ENCODE results near the gene CD81. TPM values are rescaled to one million over a fixed set of nuclear protein-coding genes. Genes with fewer than 3 reads are reported as not detected.

CD81 gene
- total and polyA plus RNA-seq, 2 experiments from 2014 or later: 67.6 to 434 TPM

- 80 to 81% methylated on average over 18 to 35 of the region's 35 CpGs for WGBS, 2 experiments (ENCODE audit: low coverage in 1 of 2, low lambda C conversion rate in 2 of 2, missing lambda C conversion rate in 2 of 2)
- in situ Hi-C loops (cut with MboI): no loop called here
- no peak overlapping the region for H3K9ac ChIP-seq
These were observed 37.5 kb downstream of the CD81 start for GRCh38 chr11:2414616-2415015.

GRCh38 chr11:2415171-2415570 is 38.1 kb downstream of the CD81 start:
- H3K27ac ChIP-seq: no peak overlapping the region
- no peak for DNase-seq
- H3K9ac ChIP-seq: no peak overlapping the region
- WGBS, 2 experiments (ENCODE audit: low coverage in 1 of 2, low lambda C conversion rate in 2 of 2, missing lambda C conversion rate in 2 of 2): 79 to 81% methylated on average over 15 to 28 of the region's 28 CpGs
- no peak overlapping the region for H2AFZ ChIP-seq
- H4K20me1 ChIP-seq (ENCODE audit: insufficient read depth): no peaks in the 10 kb centered on the region
- no peaks in the 10 kb centered on the region for H3K9me2 ChIP-seq (ENCODE audit: insufficient read depth)
- no peak overlapping the region for H3K4me2 ChIP-seq (ENCODE audit: unreplicated experiment)
- H3K9me3 ChIP-seq (ENCODE audit: low read depth): no peaks in the 10 kb centered on the region
- H3K27me3 ChIP-seq (replicated peaks; ENCODE audit: insufficient read depth): no peaks in the 10 kb centered on the region; the same call in 1 of the 2 replicates
- no peak overlapping the region for H3K4me3 ChIP-seq
- H3F3A ChIP-seq (ENCODE audit: insufficient read depth): no peaks in the 10 kb centered on the region
- TF ChIP-seq EZH2 (IDR thresholded peaks at IDR 0.05; ENCODE audit: insufficient read depth, poor library complexity, severe bottlenecking): no peak
- no peak for TF ChIP-seq EZH2phosphoT487 (IDR thresholded peaks at IDR 0.05; ENCODE audit: insufficient read depth, low read depth)
- H3K36me3 ChIP-seq (ENCODE audit: low read depth): no peaks in the 10 kb centered on the region
- H3K4me1 ChIP-seq (ENCODE audit: insufficient read depth): no peaks in the 10 kb centered on the region
- in situ Hi-C loops (cut with MboI): no loop called here
- H3K79me2 ChIP-seq (ENCODE audit: insufficient read depth): no peaks in the 10 kb centered on the region

More at GRCh38 chr11:2414616-2415015, 37.5 kb downstream of the CD81 start:
- Histone ChIP-seq H3K4me2 (ENCODE audit: unreplicated experiment) (no peak overlapping the region), H3K27me3 (replicated peaks; ENCODE audit: insufficient read depth) (no peaks in the 10 kb centered on the region; the same call in 1 of the 2 replicates), H4K20me1 (ENCODE audit: insufficient read depth) (no peaks in the 10 kb centered on the region), H3K9me2 (ENCODE audit: insufficient read depth) (no peaks in the 10 kb centered on the region), H3K4me3 (no peak overlapping the region), H3K27ac (no peak overlapping the region), H3K79me2 (ENCODE audit: insufficient read depth) (no peaks in the 10 kb centered on the region), H3F3A (ENCODE audit: insufficient read depth) (no peaks in the 10 kb centered on the region), H3K36me3 (ENCODE audit: low read depth) (no peaks in the 10 kb centered on the region), H3K9me3 (ENCODE audit: low read depth) (no peaks in the 10 kb centered on the region), H3K4me1 (ENCODE audit: insufficient read depth) (no peaks in the 10 kb centered on the region), H2AFZ (no peak overlapping the region)
- DNase-seq: no peak
- TF ChIP-seq EZH2 (IDR thresholded peaks at IDR 0.05; ENCODE audit: insufficient read depth, poor library complexity, severe bottlenecking) (no peak), EZH2phosphoT487 (IDR thresholded peaks at IDR 0.05; ENCODE audit: insufficient read depth, low read depth) (no peak)

- H3K9me3 ChIP-seq (ENCODE audit: low read depth): no peaks in the 10 kb centered on the region
- TF ChIP-seq EZH2phosphoT487 (IDR thresholded peaks at IDR 0.05; ENCODE audit: insufficient read depth, low read depth): no peak
- TF ChIP-seq EZH2 (IDR thresholded peaks at IDR 0.05; ENCODE audit: insufficient read depth, poor library complexity, severe bottlenecking): no peak
- no peak overlapping the region for H3K9ac ChIP-seq
- H3K4me3 ChIP-seq: no peak overlapping the region
- no peaks in the 10 kb centered on the region for H3K4me1 ChIP-seq (ENCODE audit: insufficient read depth)
- no peaks in the 10 kb centered on the region for H3K79me2 ChIP-seq (ENCODE audit: insufficient read depth)
- H3F3A ChIP-seq (ENCODE audit: insufficient read depth): no peaks in the 10 kb centered on the region
- no peak overlapping the region for H3K4me2 ChIP-seq (ENCODE audit: unreplicated experiment)
- no peaks in the 10 kb centered on the region for H3K9me2 ChIP-seq (ENCODE audit: insufficient read depth)
- H4K20me1 ChIP-seq (ENCODE audit: insufficient read depth): no peaks in the 10 kb centered on the region
- no peak overlapping the region for H3K27ac ChIP-seq
- no peak for DNase-seq
- WGBS, 2 experiments (ENCODE audit: low coverage in 1 of 2, low lambda C conversion rate in 2 of 2, missing lambda C conversion rate in 2 of 2): 71 to 73% methylated on average over 26 to 33 of the region's 34 CpGs
- H3K36me3 ChIP-seq (ENCODE audit: low read depth): no peaks in the 10 kb centered on the region
- no peaks in the 10 kb centered on the region; the same call in 1 of the 2 replicates for H3K27me3 ChIP-seq (replicated peaks; ENCODE audit: insufficient read depth)
- H2AFZ ChIP-seq: no peak overlapping the region
- in situ Hi-C loops (cut with MboI): no loop called here
These were observed 38.7 kb downstream of the CD81 start for GRCh38 chr11:2415601-2416380.

GRCh38 chr11:2416765-2417164 is 39.7 kb downstream of the CD81 start:
- DNase-seq: no peak
- Histone ChIP-seq H3K9me3 (ENCODE audit: low read depth) (no peaks in the 10 kb centered on the region), H3K27me3 (replicated peaks; ENCODE audit: insufficient read depth) (no peaks in the 10 kb centered on the region; the same call in 1 of the 2 replicates), H3K4me2 (ENCODE audit: unreplicated experiment) (no peak overlapping the region), H3K4me1 (ENCODE audit: insufficient read depth) (no peaks in the 10 kb centered on the region), H3K79me2 (ENCODE audit: insufficient read depth) (no peaks in the 10 kb centered on the region), H3K4me3 (no peak overlapping the region), H3F3A (ENCODE audit: insufficient read depth) (no peaks in the 10 kb centered on the region), H4K20me1 (ENCODE audit: insufficient read depth) (no peaks in the 10 kb centered on the region), H2AFZ (no peak overlapping the region), H3K36me3 (ENCODE audit: low read depth) (no peaks in the 10 kb centered on the region), H3K27ac (no peak overlapping the region), H3K9ac (no peak overlapping the region), H3K9me2 (ENCODE audit: insufficient read depth) (no peaks in the 10 kb centered on the region)
- in situ Hi-C loops (cut with MboI): no loop called here
- no peak for TF ChIP-seq EZH2 (IDR thresholded peaks at IDR 0.05; ENCODE audit: insufficient read depth, poor library complexity, severe bottlenecking)
- TF ChIP-seq EZH2phosphoT487 (IDR thresholded peaks at IDR 0.05; ENCODE audit: insufficient read depth, low read depth): no peak
- 43 to 44% methylated on average over 18 of the region's 18 CpGs for WGBS, 2 experiments (ENCODE audit: low coverage in 1 of 2, low lambda C conversion rate in 2 of 2, missing lambda C conversion rate in 2 of 2)
